Neural progenitor cell (in vitro differentiated cells): ENCODE data around the gene TNRC6C.

Experiments used
- CTCF ChIP-seq: fragments of 200-600 bp; sonication (generic); IDR thresholded peaks from 2 replicates; pipeline ENCODE4 v1.5.1; 2017; ENCODE audit warnings: antibody characterized with exemption, mild to moderate bottlenecking
- EZH2 ChIP-seq: fragments of 200-600 bp; sonication (generic); IDR thresholded peaks from 2 replicates; pipeline ENCODE4 v1.6.1; 2017; ENCODE audit warnings: antibody characterized with exemption, mild to moderate bottlenecking, moderate library complexity

- TF ChIP-seq CTCF (no peak), EZH2 (peak; percentile 71)
Observed at GRCh38 chr17:78132084-78132676, 173.7 kb downstream of the TNRC6C start.
